Osteocyte (in vitro differentiated cells): ENCODE results near the gene RIOK1. TPM values are rescaled to one million over a fixed set of nuclear protein-coding genes. Genes with fewer than 3 reads are reported as not detected.

Source experiments
- DNase-seq: peaks from one replicate; pipeline ENCODE4 v3.0.0; 2021; ENCODE audit warnings: mixed read lengths; ENCODE audit not compliant: unreplicated experiment; ENCODE audit errors: extremely low spot score
- H3K27ac Mint-ChIP-seq: one replicate; pipeline ENCODE4 v1.8.0; 2021; ENCODE audit warnings: mild to moderate bottlenecking, mixed read lengths; ENCODE audit not compliant: unreplicated experiment
- H3K27me3 Mint-ChIP-seq: one replicate; pipeline ENCODE4 v1.8.0; 2021; ENCODE audit warnings: mixed read lengths; ENCODE audit not compliant: unreplicated experiment
- H3K36me3 Mint-ChIP-seq: one replicate; pipeline ENCODE4 v1.8.0; 2021; ENCODE audit warnings: mixed read lengths; ENCODE audit not compliant: unreplicated experiment
- H3K4me1 Mint-ChIP-seq: one replicate; pipeline ENCODE4 v1.8.0; 2021; ENCODE audit warnings: mixed read lengths; ENCODE audit not compliant: unreplicated experiment
- H3K4me3 Mint-ChIP-seq: one replicate; pipeline ENCODE4 v1.8.0; 2021; ENCODE audit warnings: mild to moderate bottlenecking, moderate library complexity, mixed read lengths; ENCODE audit not compliant: unreplicated experiment
- H3K9me3 Mint-ChIP-seq: one replicate; pipeline ENCODE4 v1.8.0; 2021; ENCODE audit warnings: mixed read lengths; ENCODE audit not compliant: unreplicated experiment
- total RNA-seq: library from RNA; stranded (reverse); gene quantifications from 2 replicates; pipeline ENCODE4 v1.2.1, GENCODE V29; 2021
- TF ChIP-seq, protein P1 (sequence below): fragments of 200-600 bp; sonication (generic); IDR thresholded peaks from 2 replicates; pipeline ENCODE4 v1.5.0; 2021; ENCODE audit warnings: antibody characterized with exemption, mild to moderate bottlenecking, moderate library complexity

The RIOK1 gene
- total RNA-seq, 1 donor from 2014 or later, result 22.5 TPM

DNA sequence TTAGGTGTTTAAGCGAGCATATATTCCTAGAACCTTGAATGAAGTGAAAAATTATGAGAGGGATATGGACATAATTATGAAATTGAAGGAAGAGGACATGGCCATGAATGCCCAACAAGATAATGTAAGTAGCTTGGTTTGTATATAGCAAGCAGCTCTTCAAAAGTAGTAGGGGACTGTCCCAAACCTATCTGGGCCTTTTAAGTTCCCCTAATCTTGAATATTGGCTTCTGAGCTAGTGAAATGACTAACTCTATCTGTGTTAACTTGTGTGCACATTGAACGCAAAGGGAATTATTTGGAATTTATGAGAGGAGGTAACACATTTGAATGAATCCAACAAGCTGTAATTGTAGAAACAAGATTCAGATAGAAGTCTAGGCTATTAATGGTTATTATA lies 21.7 kb downstream of the RIOK1 start:
- DNase-seq, result no peak
- H3K4me3 Mint-ChIP-seq, result no peak overlapping the region
- H3K27me3 Mint-ChIP-seq, result no peaks in the 10 kb centered on the region
- H3K4me1 Mint-ChIP-seq, result peaks cover 13% of the 10 kb centered on the region
- TF ChIP-seq, protein P1, sequence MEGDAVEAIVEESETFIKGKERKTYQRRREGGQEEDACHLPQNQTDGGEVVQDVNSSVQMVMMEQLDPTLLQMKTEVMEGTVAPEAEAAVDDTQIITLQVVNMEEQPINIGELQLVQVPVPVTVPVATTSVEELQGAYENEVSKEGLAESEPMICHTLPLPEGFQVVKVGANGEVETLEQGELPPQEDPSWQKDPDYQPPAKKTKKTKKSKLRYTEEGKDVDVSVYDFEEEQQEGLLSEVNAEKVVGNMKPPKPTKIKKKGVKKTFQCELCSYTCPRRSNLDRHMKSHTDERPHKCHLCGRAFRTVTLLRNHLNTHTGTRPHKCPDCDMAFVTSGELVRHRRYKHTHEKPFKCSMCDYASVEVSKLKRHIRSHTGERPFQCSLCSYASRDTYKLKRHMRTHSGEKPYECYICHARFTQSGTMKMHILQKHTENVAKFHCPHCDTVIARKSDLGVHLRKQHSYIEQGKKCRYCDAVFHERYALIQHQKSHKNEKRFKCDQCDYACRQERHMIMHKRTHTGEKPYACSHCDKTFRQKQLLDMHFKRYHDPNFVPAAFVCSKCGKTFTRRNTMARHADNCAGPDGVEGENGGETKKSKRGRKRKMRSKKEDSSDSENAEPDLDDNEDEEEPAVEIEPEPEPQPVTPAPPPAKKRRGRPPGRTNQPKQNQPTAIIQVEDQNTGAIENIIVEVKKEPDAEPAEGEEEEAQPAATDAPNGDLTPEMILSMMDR, result no peak
- no peak overlapping the region for H3K27ac Mint-ChIP-seq
- H3K9me3 Mint-ChIP-seq, result no peaks in the 10 kb centered on the region
- peaks cover 46% of the 10 kb centered on the region for H3K36me3 Mint-ChIP-seq

DNA sequence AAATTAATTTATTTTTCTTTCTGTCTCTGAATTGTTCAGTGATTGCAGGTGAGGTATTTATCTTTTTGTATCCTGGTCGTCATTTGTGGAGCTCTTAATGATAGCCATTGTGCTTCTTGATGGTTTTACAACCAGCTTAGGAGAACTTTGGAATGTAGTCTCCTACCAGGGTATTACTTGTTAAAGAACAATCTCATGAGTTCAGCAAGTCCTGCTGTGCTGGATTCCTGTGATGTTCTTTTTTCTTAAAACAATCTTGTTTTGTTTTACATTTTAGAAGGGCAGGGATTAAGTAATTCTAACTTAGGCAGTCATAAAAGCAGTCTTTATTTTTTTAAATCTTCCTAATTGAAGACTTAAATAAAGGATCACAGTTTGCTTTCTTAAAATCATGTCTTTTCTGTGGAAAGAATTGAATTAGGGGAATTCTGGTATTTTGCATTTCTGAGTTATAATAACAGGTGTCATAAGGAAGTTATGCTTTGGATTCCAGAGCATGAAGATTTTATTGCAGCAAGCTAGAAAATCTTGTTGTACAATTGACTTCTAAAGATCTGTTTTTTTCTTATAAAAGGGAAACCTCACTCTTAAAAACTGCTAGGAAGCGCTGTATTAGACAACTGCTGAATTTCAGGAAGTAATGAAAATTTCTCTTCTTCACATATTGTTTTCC lies 23.7 kb downstream of the RIOK1 start:
- no peak for DNase-seq
- Mint-ChIP-seq H3K27me3 (no peaks in the 10 kb centered on the region), H3K4me3 (no peak overlapping the region), H3K27ac (peak overlapping the region; percentile 79), H3K36me3 (peaks cover 47% of the 10 kb centered on the region), H3K9me3 (no peaks in the 10 kb centered on the region), H3K4me1 (peaks cover 19% of the 10 kb centered on the region)
- TF ChIP-seq, protein P1, result no peak

DNA sequence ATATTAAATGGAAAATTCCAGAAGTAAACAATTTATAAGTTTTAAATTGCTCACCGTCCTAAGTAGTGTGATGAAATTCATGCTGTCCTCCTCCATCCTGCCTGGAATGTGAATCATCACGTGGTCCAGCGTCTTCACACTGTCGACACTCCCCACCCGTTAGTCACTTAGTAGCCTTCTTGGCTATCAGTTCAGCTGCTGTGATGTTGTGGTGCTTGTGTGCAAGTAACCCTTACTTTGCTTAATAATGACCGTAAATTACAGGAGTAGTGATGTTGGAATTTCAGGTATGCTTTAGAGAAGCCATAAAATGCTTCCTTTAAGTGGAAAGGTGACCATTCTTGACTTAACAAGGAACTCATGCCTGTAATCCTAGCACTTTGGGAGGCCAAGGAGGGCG lies 25.2 kb downstream of the RIOK1 start:
- H3K27ac Mint-ChIP-seq, result no peak overlapping the region
- H3K4me3 Mint-ChIP-seq, result no peak overlapping the region
- TF ChIP-seq, protein P1, result no peak
- no peaks in the 10 kb centered on the region for H3K27me3 Mint-ChIP-seq
- DNase-seq, result no peak
- peaks cover 47% of the 10 kb centered on the region for H3K36me3 Mint-ChIP-seq
- H3K9me3 Mint-ChIP-seq, result no peaks in the 10 kb centered on the region
- H3K4me1 Mint-ChIP-seq, result peaks cover 24% of the 10 kb centered on the region

DNA sequence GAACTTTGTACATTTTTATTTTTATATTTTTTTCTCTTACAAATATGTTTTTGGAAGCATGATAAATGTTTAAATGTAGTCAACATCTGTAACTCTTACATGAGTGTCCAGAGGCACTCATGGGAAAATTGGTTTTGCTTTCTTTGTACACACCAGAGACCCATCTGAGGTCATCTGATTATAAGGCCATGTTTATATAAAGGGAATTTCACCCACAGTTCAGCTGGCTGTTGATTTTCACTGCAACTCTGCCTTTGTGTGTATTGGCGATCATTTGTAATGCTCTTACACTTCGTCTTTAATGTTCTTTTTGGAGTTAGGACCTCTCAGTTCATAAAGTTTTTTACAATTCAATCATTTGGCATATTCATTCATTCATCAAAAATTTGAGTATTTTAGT lies 28.1 kb downstream of the RIOK1 start:
- DNase-seq, result no peak
- Mint-ChIP-seq H3K36me3 (peaks cover 38% of the 10 kb centered on the region), H3K4me1 (peaks cover 22% of the 10 kb centered on the region), H3K27me3 (no peaks in the 10 kb centered on the region), H3K4me3 (no peak overlapping the region), H3K9me3 (no peaks in the 10 kb centered on the region), H3K27ac (no peak overlapping the region)
- TF ChIP-seq, protein P1, result no peak

DNA sequence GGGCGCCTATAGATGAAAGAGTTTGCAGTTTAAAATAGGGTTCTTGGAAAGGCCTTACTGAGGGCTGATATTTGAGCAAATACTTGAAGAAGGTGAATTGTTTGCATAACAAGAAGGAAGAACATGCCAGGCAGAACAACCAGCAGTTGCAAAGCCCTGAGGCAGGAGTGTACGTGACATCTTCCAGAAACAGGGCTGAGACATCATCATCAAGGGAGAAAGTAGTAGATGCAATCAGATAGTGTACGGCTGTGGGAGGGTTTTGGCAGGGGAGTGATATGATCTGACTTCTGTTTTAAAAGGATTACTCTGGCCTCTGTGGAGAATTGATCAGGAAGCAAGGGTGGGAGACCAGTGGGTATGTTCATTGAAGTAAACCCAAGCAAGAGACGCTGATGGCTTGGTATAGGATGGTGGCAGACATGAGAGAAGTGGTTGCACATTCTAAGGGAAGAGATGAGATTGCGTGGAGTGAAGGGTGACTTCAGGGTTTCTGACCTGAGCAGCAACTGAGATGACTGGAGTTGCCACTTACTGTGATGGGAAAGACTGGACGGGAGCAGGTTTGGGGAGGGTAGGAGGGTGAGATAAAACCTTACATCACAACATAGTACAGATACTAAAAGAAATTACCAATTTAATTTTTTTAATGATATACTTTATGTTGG lies 28.8 kb downstream of the RIOK1 start:
- no peaks in the 10 kb centered on the region for H3K27me3 Mint-ChIP-seq
- no peak overlapping the region for H3K4me3 Mint-ChIP-seq
- H3K27ac Mint-ChIP-seq, result no peak overlapping the region

More for the DNA sequence above, 28.8 kb downstream of the RIOK1 start:
- H3K4me1 Mint-ChIP-seq, result peaks cover 16% of the 10 kb centered on the region
- peaks cover 37% of the 10 kb centered on the region for H3K36me3 Mint-ChIP-seq
- no peaks in the 10 kb centered on the region for H3K9me3 Mint-ChIP-seq
- TF ChIP-seq, protein P1, result no peak
- DNase-seq, result no peak
